Measurements from ENCODE around the gene KMT2E. TPM values are rescaled to one million over a fixed set of nuclear protein-coding genes. Genes with fewer than 3 reads are reported as not detected.
"Not testable (repeated sequence)": the region's sequence is repeated elsewhere in the genome, so short reads cannot be mapped to it uniquely, and the experiment has no call there.

KMT2E gene
- total RNA-seq, 2 donors from 2014 or later = 83.7 to 102 TPM

DNA sequence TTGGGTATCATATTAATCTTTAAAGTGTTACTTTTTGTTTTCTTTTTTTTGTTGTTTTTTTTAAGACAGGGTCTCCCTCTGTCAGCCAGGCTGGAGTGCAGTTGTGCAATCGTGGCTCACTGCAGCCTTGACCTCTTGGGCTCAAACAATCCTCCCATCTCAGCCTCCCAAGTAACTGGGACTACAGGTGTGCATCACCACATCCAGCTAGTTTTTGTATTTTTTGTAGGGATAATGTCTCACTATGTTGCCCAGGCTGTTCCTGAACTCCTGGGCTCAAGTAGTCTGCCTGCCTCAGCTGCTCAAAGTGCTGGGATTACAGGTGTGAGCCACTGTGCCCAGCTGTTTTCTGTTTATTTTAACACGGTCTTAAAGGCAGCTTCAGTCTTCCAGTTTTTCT lies 23.3 kb downstream of the KMT2E start:
- Histone ChIP-seq H3K27me3 (replicated peaks; ENCODE audit: insufficient read depth) (no peaks in the 10 kb centered on the region), H3K36me3 (no peaks in the 10 kb centered on the region), H3K27ac (no peak overlapping the region), H3K4me3 (no peak overlapping the region), H3K4me1 (replicated peaks) (peaks cover 3% of the 10 kb centered on the region), H3K9me3 (no peaks in the 10 kb centered on the region)
- WGBS = 57% methylated on average over 2 of the region's 2 CpGs
- no peak for TF ChIP-seq POLR2A (IDR thresholded peaks at IDR 0.05)
- TF ChIP-seq, protein P1, sequence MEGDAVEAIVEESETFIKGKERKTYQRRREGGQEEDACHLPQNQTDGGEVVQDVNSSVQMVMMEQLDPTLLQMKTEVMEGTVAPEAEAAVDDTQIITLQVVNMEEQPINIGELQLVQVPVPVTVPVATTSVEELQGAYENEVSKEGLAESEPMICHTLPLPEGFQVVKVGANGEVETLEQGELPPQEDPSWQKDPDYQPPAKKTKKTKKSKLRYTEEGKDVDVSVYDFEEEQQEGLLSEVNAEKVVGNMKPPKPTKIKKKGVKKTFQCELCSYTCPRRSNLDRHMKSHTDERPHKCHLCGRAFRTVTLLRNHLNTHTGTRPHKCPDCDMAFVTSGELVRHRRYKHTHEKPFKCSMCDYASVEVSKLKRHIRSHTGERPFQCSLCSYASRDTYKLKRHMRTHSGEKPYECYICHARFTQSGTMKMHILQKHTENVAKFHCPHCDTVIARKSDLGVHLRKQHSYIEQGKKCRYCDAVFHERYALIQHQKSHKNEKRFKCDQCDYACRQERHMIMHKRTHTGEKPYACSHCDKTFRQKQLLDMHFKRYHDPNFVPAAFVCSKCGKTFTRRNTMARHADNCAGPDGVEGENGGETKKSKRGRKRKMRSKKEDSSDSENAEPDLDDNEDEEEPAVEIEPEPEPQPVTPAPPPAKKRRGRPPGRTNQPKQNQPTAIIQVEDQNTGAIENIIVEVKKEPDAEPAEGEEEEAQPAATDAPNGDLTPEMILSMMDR (IDR thresholded peaks at IDR 0.05) = no peak
- TF ChIP-seq POLR2AphosphoS5 (IDR thresholded peaks at IDR 0.05) = no peak
- intact Hi-C loops (cut with DNase I) = no loop called here
- DNase-seq (ENCODE audit: low spot score) = no peak

DNA sequence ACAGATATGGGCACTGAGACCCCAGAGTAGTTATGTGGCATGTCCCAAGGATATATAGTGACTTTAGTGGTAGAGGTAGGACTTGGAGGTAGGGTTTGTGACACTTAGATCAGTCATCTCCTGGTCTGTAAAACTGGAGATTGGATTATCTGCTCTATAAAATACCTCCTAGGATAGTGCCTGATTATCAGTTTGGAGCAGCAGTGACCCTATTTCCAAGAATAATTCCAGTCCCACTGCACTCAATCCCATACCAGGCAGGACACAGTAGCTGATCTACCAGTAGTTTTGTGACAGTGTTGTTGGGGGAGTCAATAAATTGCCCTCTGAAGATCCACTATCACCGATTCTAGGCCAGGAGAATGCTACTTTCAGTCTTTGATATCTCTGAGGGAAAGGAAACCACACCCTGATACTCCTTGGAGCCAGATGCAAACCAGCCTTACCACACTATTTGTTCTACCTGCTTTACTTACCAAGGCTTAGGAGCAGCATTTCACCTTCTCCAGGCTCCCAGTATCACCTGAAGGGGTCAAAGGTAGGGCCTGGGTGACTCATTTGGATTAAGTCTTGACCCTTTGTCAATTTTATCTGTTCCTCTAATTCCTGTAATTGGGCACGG lies 30.6 kb downstream of the KMT2E start:
- Histone ChIP-seq H3K36me3 (no peaks in the 10 kb centered on the region), H3K27ac (no peak overlapping the region), H3K4me3 (no peak overlapping the region), H3K4me1 (replicated peaks) (no peaks in the 10 kb centered on the region), H3K27me3 (replicated peaks; ENCODE audit: insufficient read depth) (no peaks in the 10 kb centered on the region), H3K9me3 (no peaks in the 10 kb centered on the region)
- TF ChIP-seq, protein P1 (IDR thresholded peaks at IDR 0.05) = no peak
- TF ChIP-seq POLR2A (IDR thresholded peaks at IDR 0.05) (no peak), POLR2AphosphoS5 (IDR thresholded peaks at IDR 0.05) (no peak)
- WGBS = 96% methylated on average over 2 of the region's 2 CpGs
- DNase-seq (ENCODE audit: low spot score) = no peak
- intact Hi-C loops (cut with DNase I) = no loop called here

DNA sequence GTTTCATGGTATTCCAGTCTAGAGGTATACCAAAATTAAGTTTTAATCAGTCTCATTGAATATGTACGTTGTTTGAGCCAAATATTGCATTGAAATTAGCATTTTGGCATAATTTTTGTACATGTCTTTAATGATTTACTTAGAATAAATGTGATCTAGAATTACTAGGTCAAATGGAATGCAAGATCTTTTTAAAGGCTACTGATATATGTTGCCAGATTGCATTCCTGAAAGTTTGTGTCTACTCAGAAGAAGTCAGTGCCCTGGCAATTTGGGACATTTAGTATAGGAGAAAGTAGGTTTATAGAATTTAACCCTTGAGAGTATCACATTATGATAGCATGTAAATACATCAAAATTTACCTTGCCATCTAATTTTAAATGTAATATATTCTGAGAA lies 32.4 kb downstream of the KMT2E start:
- Histone ChIP-seq H3K4me3 (no peak overlapping the region), H3K27me3 (replicated peaks; ENCODE audit: insufficient read depth) (no peaks in the 10 kb centered on the region), H3K4me1 (replicated peaks) (no peaks in the 10 kb centered on the region), H3K9me3 (no peaks in the 10 kb centered on the region), H3K27ac (no peak overlapping the region), H3K36me3 (no peaks in the 10 kb centered on the region)
- DNase-seq (ENCODE audit: low spot score) = no peak
- 41% methylated on average over 1 of the region's 1 CpG for WGBS
- TF ChIP-seq POLR2AphosphoS5 (IDR thresholded peaks at IDR 0.05) (no peak), POLR2A (IDR thresholded peaks at IDR 0.05) (no peak)
- TF ChIP-seq, protein P1 (IDR thresholded peaks at IDR 0.05) = no peak
- intact Hi-C loops (cut with DNase I) = no loop called here

DNA sequence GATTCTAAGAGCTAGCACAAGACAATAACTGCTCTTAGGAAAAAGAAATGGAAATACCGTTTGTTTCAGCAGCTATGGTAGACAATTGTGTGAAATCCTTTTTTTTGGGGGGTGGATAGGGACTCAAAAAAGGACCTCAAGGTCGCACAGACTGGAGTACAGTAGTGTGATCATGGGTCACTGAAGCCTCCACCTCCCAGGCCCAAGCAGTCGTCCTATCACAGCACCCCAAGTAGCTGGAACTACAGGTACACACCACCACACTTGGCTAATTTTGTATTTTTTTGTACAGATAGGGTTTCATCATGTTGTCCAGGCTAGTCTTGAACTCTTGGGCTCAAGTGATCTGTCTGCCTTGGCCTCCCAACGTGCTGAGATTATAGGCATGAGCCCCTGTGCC lies 33.9 kb downstream of the KMT2E start:
- Histone ChIP-seq H3K27me3 (replicated peaks; ENCODE audit: insufficient read depth) (no peaks in the 10 kb centered on the region), H3K9me3 (no peaks in the 10 kb centered on the region), H3K4me1 (replicated peaks) (no peaks in the 10 kb centered on the region), H3K36me3 (no peaks in the 10 kb centered on the region), H3K27ac (no peak overlapping the region), H3K4me3 (no peak overlapping the region)
- TF ChIP-seq, protein P1 (IDR thresholded peaks at IDR 0.05) = no peak
- TF ChIP-seq POLR2AphosphoS5 (IDR thresholded peaks at IDR 0.05) = no peak
- TF ChIP-seq POLR2A (IDR thresholded peaks at IDR 0.05) = no peak
- no peak for DNase-seq (ENCODE audit: low spot score)
- WGBS = 79% methylated on average over 4 of the region's 4 CpGs
- intact Hi-C loops (cut with DNase I) = no loop called here

DNA sequence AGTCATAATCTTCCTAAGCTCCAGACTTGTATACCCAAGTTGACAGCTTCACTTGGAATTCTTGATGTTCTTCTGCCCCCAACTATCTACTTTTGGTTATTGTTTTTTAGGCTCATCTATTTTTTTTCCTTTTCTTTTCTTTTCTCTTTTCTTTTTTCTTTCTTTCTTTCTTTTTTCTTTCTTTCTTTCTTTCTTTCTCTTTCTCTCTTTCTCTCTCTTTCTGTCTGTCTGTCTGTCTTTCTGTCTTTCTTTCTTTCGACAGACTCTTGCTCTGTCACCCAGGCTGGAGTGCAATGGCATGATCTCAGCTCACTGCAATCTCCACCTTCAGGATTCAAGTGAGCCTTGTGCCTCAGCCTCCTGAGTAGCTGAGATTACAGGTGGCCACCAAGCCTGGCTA lies 36.5 kb downstream of the KMT2E start:
- Histone ChIP-seq H3K4me3 (no peak overlapping the region), H3K4me1 (replicated peaks) (no peaks in the 10 kb centered on the region), H3K27me3 (replicated peaks; ENCODE audit: insufficient read depth) (no peaks in the 10 kb centered on the region), H3K27ac (no peak overlapping the region), H3K9me3 (no peaks in the 10 kb centered on the region), H3K36me3 (no peaks in the 10 kb centered on the region)
- TF ChIP-seq POLR2AphosphoS5 (IDR thresholded peaks at IDR 0.05) (no peak), POLR2A (IDR thresholded peaks at IDR 0.05) (no peak)
- TF ChIP-seq, protein P1 (IDR thresholded peaks at IDR 0.05) = no peak
- intact Hi-C loops (cut with DNase I) = no loop called here
- no peak for DNase-seq (ENCODE audit: low spot score)
- WGBS = 100% methylated on average over 1 of the region's 1 CpG

DNA sequence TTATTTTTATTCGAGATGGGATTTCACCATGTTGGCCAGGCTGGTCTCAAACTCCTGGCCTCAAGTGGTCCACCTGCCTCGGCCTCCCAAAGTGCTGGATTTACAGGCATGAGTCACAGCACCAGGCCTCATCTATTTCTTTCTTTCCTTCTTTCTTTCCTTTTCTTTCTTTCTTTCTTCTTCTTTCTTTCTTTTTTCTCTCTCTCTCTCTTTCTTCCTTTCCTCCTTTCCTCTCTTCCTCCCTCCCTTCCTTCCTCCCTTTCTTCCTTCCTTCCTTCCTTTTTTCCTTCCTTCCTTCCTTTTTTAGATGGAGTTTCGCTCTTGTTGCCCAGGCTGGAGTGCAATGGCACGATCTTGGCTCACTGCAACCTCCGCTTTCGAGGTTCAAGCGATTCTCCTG lies 36.9 kb downstream of the KMT2E start:
- H3K27me3 ChIP-seq (replicated peaks; ENCODE audit: insufficient read depth); H3K4me3 ChIP-seq; H3K27ac ChIP-seq; H3K36me3 ChIP-seq; DNase-seq (ENCODE audit: low spot score); intact Hi-C loops (cut with DNase I); H3K9me3 ChIP-seq; H3K4me1 ChIP-seq (replicated peaks): not testable (repeated sequence)
- 96% methylated on average over 7 of the region's 7 CpGs for WGBS

Measured in prostate gland (tissue), 2 donors.